ENCODE results near the gene PAPPA.

The PAPPA gene

DNA sequence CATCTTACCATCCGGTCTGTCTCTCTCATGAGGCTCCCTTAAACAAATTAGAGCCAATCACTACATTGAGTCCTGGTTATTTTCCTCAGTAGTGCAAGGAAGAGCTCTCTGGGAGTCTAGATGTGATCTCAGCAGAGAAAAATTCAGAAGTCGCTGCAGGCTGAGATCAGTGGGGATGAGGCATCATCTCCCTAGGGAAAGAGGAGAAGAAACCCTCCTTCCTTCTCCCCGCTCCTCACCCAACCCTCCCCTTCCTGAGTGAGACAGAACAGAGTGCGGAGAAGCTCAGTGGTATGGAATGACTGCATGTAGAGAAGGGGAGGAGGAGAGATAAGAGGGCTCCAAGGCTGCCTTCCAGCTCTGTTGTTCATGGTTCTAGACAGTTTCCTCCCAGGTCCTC lies 80.5 kb downstream of the PAPPA start:
- no peak for DNase-seq

DNA sequence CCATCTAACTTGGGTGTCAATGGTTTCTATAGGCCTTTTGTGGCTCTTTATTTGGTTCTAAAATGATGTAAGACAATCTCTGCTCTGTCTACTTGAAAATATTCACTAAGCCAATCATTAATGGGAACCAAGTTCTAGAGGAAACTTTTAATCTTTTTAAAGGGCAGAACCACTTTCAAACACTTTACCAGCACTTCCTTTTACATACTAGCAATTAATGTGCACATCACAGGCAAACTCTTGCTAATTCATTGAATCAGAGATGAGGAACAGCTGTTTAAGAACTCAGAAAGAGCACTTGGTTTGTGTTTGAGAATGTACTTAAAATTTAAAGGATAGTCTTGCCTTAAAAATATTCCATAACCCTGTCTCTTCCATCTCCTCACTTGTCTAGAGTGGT lies 83.4 kb downstream of the PAPPA start:
- DNase-seq: no peak

DNA sequence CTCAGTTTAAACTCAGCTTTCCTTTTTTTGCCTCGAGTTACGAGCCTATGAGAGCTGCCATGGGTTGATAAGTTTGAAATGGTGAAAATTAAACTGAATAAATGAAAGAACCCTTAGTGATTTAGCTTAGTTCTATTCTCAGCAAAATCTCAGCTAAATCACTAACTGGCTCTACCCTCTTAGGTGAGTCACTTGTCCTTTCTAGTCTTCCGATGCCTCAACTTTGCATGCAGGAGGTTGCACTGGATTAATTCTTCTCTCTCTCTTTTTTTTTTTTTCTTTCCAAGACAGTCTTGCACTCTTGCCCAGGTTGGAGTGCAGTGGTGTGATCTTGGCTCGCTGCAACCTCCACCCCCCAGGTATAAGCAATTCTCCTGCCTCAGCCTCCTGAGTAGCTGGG lies 83.9 kb downstream of the PAPPA start:
- DNase-seq: no peak

DNA sequence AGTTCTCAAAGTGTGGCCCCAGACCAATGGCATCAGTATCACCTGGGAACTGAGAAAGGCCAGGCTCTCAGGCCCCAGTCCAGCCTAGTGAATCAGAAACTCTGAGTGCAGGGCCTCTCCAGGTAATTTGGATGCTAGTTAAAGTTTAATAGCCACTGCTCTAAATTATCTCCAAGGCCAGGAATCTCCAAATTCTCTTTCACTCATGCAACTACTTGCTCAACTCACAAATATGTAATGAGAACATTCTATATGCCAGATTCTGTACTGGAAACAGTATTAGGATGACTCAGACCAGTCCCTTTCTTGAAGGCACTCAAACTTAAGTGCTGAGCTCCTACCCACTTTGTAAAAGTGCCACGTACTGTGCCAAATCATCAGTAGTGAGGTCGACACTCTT lies 84.6 kb downstream of the PAPPA start:
- no peak for DNase-seq

DNA sequence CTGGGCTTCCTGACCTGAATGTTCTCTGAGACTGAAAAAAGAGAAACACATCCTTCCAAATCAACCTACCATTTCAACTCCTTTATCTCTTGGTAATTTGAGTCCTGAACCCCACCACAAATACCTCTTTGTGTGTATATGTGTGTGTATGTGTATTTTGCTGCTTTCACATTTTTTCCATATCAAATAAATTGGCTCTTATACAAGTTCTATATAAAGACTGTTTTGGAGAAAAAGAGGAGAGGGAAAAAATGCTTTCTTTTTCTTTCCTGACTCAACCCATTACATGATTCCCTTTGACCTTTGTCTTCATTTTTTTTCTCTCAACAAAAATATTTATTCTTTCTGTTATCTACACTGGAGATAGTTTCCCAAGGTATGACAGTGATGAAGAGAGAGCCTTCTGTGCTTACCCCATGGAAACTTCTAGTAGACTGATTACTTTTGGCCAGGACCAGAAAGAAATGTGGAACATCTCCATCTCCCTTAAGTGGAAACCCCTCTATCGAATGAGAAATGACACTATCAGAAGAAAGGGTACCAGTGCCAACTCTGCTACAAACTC lies 85.3 kb downstream of the PAPPA start:
- DNase-seq: no peak

DNA sequence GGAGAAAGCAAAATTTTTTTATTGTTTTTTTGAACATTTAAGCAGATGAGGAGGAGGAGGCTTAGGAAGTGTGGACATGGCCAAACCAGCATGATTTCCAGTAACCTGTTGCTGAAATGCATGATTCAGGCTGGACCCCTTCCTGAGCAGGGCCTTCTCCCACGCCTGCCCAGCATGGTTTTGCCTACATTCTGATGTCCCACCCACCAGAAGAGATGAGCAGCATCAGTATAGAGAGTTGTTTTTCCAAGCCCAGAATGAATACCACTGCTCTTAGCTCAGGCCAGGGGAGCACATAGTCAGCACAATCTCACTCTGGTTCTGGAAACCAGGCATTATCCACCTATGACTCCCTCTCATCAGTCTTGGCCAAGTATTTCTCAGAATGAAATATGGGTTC lies 90.1 kb downstream of the PAPPA start:
- DNase-seq: no peak

DNA sequence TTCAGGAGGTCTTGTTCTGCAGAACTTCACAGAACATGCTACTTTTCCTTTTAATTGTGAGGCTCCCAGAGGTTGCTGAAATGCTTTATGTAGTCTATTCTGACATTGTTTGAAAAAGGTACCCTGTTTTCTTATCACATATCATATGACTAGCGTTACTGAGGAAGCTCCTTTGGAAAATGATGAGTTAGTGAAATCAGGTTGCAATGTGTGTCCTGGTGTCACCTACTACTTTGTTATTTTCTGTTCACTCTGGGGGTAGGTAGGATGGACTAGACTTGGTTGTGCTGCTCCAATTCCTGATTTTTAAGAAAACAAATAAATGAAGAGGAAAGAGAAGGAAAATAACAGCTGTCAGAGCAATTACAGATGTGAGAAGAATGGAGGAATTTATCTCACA lies 93.7 kb downstream of the PAPPA start:
- no peak for DNase-seq

DNA sequence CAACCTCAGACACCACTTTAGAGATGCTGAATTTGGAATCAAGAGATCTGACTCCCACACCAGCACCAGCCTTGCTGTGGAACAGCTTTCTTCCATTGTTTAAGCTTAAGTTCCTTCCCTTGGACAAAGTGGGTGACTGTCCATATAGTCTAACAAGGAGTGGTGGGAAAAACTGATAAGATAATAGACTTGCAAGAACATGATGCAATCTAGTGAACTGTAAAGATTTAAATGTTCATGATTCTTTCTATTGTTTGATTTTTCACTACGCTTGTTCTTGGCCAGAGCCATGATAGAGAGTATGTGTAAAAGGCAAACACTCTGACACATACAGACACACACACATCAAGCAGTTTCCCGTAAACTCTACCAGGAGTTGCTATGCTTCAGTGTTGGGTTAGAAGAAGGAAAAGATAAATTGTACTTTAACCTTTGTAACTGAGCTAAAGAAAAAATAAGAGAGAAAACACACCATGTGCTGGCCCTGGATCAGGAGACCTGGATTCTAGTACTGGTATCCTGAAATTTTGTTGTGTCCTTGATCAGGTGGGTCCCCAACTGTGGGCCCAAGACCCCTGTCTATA lies 94.3 kb downstream of the PAPPA start:
- DNase-seq: no peak

DNA sequence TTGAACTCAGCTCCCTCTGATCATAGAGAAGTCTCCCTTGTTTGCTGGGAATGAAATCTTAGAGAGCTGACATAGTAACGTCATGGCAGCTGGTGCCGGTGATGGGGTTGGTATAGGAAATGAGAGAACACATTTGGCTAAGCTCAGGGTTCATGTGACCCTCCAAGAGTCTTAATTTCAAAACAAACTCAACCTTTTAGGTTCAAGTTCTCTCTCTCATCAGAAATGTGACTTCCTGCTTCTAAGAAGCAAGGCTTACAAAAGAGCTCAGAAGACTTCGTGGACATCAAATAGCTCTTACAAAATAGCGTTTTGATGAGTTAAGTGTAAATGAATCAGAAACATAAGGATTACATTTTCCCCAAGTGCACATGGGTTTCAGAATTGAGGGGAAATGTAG lies 97.3 kb downstream of the PAPPA start:
- no peak for DNase-seq

DNA sequence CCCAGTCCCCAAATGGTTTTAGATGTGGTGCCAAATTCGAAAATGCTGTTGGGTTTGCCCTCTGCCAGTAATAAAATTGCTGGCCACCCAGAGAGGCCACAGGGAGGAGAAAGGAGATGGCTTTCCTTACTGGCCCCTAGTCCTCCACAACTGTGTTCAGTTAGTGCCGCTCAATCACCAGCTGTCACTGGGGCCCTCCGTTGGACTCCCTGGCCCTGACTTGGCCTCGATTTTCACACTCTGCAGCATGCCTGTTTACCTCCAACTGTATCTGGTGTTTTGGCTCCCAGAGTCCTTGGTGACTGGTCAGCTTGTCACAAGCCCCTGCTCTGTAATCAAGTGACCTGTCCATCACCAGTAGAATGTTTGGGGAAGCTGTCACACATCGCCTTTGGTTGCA lies 97.8 kb downstream of the PAPPA start:
- no peak for DNase-seq

DNA sequence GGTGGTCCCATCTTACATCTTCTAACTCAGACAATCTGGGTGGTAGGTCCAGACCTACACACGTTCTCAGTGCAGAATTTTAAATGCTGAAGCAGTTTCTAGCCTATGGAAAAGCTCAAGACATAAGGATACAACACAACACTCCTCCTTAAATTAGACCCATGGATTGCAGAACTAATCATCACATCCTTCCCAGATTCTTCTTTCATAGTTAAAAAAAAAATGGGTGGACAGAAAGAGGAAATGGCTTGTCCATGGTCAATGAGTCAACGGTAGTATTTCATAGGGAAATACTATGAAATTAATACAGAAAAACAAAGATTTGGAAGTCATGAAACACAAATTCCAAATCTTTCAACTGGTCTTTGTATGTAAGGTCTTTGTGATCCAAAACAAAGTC lies 106.9 kb downstream of the PAPPA start:
- no peak for DNase-seq

DNA sequence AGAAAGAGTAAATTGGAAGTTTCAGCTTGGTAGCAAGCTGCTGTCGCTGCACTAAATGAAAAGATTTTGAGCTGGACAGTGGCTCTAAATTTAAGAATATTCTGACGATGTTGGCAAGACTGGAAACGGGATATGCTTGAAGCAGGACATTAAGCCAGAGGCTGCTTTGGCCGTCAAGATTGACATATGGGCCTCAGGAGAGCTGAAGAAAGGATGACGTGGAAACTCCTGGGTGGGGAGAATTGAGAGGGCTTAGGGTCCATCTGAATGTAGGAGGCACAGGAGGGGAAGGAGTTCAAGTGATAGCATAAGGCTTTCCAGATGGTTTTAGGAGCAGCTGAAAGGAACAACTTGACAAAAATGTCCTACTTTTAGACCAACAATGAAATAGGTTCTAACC lies 108.9 kb downstream of the PAPPA start:
- no peak for DNase-seq

DNA sequence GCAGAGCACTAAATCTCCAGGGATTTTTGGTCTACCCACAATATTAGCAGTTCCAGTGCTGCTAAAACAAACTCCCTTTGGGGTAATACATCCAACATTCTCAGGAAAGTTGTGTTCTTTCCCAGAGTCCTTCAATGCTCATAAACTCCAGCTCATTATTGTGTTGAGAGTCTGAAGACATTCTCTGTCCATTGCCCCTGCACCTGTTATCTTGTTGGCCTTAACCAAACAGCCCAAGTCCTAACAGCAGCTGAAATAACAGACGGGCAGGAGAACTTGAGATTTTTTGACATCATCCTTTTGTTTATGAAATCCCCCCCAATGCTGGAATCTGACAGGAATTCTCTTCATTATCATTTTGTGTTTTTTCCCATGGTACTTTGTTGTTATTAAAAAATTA lies 110.8 kb downstream of the PAPPA start:
- no peak for DNase-seq

DNA sequence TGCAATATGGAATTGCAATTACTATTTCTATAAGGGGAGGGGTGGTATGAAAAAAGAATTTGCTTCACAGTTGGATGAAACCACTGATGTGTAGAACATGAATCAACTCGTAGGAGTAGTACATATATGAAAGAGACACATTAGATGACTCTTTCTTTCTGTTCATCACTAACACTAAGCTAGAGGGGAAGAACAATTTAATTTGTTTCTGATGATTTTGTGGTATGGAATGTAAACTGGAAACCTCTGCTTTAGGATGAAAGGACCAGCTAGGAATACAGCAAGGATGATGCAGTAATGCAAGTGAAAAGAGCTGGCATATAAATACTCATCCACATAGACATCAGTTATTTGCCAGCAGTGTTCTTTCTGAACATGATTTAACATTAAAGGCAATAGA lies 113.4 kb downstream of the PAPPA start:
- DNase-seq: no peak

DNA sequence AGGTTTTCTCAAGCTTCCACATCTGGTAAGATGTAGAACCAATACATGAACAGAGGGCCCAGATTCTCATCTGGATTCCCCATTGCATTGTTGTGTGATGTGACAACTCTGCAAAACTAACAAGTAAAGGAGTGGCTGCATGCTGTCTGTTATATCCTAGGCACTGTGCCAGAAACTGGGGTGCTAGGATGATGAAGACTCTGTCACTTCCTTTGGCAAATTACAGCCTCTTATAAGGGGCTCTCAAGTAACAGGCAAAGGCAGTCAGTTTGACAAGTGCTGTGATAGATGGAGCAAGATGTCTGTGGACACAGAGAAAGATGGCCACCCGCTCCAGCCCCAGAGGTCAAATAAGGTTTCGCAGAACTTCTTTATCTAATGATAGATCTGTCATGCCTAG lies 115.7 kb downstream of the PAPPA start:
- DNase-seq: no peak

DNA sequence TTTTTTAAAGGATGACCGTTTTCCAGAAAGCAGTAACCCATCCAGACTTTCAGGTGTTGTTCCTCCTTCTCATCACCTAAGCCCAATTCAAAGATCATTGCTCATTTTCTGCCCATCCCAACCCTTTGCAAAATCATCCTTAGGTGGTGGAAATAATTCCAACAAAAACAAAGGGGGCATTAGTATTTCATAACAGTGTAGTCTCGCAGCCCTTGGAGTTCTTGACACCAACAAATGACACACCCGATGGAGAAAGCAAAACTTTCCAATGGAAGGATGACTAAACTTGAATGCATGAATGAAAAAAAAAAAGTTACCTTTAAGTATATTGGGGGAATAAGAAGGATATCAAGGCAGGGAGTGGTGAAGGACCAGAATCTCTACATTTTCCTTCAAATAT lies 117.0 kb downstream of the PAPPA start:
- DNase-seq: no peak

DNA sequence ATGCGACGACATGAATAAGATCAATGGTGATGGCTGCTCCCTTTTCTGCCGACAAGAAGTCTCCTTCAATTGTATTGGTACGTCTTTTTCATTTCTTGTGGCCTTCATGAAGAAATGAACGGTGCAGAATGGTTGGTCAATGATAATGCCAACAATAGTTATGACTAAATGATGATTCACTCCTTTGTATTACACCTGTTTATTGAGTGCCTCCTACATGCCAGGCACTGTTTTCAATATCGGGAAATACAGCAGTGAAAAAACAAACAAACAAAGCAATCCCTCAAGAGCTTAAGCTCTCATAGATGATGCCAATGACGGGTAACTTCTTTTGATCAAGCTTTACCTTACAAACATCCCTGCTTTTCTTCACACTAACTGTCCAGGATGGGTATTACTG lies 117.7 kb downstream of the PAPPA start:
- no peak for DNase-seq

DNA sequence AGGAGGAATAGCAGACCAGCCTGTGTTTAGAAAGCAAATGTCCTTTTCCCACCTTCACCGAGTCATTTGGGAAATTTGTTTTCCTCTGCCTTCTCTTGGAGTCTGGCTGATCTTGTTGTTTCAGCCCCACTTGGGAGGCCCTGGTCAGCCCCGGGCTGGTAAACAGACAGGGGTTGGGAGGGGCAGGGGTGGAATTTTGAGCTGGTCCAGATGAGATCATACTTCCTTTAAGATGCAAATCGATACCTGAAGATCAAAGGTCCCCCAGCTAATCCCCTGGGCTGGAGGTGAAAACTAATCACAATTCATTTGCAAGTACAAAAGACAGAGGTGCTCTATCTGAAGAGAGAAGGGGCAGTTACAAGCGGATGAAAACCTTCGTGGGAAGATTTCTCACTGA lies 118.4 kb downstream of the PAPPA start:
- DNase-seq: no peak

DNA sequence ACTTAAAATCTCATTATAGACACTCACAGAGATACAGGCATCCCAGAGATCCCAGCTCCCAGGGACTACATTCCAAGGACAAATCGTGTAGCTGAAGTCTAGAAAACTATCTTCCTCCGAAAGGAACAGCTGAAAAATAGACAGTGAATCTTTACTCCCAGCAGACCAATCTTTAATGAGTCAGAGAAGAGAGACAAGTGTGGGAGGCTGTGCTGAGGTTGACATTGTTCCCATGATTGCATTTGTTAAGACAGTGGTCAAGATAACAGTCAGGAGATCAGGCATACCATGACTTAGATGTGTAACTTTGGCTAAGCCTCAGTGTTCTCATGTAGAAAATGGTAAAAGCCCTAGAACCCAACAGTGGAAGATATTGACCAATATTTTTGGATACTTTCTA lies 120.7 kb downstream of the PAPPA start:
- DNase-seq: no peak

DNA sequence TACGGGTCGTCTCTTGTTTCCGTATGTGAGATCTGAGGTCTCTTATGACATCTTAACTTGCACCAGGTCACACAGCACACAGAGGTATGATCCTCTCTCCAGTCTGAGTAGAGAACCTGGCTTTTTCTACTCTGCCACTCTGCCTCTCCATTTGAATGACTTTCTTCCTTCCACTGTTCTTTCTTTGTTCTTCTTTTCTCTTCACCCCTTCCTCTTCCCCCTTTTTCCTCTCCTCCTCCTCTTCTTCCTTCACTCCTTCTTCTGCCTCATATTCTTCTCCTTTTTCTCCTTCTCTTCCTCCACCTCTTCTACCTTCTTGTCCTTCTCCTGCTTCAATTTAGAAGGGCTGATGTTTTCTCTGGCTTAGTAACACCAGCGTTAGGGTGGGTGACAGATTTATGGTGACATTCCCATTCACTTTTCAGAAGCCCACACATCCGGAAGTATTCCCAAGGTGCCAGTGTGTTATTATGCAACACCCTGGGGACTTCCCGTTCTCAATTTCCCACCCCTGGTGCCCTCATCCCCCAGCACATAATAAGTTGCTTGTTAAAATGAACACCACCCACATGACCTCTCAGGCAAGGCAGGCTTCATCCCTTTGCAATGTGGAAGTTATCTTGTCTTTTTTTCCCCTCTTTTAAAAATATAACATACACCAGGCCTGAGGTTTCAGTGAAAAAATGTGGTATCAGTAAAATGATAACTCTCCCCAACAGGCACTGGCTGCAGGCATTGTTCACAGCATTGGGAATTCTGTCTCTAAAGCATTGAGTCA lies 122.0 kb downstream of the PAPPA start:
- DNase-seq: no peak

DNA sequence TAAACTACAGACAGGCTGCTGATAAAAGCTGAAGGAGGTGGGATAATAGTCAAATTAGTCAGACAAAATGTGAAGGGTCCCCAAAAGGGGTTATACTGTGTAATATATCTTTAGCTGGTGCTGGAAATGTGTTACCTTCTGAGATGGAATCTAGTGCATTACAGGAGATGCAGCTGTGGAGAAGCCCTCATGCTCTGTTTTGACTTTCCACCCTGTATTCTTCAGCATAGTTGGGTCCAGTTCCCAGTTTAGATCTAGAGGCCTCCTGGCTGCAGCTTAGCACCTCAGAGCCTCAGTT lies 122.6 kb downstream of the PAPPA start:
- no peak for DNase-seq

DNA sequence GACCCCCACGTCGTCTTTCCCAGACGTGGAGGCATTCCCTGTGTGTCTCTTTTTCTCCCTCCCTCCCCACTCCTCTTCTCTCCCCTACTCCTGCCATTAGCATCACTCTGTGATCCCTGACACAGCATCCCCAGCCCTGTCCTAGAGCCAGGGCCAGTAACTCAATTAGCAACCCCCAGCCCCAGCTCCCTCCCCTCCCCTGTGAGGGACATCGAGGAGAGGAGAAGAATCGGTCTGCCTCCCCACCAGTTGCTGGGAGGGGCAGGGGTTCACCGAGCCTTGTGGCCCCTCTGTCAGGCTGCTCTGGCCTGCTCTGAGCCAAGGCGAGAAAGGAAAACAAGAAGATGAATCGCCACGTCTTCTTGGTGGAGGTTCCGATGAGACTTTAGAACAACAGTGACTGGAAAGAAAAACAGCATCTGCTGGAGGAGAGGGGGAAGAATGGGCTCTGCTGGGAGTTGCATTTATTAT lies 123.1 kb downstream of the PAPPA start:
- no peak for DNase-seq

DNA sequence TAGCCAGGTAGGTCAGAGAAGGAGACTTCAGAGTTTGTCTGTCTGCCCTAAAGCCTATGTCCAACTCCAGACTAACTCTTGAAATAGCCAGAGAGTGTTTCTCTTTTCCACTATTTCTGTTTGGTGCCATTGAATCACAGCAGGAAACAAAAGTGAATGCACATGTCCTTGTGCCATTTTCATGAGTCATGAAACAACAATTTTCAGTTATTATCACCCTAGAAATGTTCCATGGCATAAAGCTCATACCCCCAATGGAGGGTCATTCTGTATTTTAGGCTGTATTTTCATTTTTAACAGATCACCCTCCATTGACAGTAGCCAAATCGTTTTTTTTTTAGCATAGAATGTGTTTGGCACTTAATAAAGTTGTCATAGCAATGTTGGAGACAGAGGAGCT lies 124.7 kb downstream of the PAPPA start:
- no peak for DNase-seq

DNA sequence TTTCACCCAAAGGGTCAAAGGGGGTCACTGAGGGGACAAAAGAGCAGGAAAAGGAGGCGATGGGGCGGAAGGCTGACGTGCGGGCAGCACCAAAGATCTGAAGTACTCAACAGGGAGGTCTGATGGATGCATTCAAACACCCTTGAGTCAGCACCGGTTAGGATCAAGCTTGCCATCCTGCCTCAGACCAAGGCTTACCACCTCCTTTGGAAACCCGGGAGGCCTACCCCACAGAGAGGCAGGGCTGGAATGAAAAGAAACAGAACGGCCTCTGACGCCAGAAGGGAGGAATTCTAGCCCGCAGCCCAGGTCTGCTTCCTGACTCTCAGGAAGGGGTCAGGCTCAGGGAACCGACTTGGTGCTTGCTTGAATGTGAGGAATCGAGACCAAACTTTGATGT lies 125.6 kb downstream of the PAPPA start:
- DNase-seq: no peak

DNA sequence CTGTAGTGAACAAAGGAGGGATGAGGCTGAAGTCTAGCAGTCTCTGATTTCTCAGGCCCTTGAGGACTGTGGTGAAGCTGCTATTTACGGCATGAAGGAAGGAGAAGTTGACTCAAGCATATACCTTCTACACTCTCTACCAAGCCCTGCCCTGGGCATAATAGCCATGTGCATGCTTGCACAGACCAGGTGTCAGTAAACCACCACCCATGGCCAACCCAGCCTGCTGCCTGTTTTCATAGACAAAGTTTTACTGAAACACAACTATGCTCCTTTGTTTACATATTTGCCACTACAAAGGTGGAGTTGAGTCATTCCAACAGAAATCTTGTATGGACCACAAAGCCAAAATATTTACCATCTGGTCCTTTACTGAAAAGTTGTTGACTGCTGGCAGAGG lies 126.9 kb downstream of the PAPPA start:
- DNase-seq: no peak
